GM12891 (cell line): ENCODE measurements around the gene NECTIN1.

Experiments used
- POLR2A ChIP-seq: IDR thresholded peaks from 2 replicates; pipeline ENCODE4 v1.6.1; 2011; ENCODE audit warnings: low read depth, low read length, control low read depth
- POLR2AphosphoS5 ChIP-seq: IDR thresholded peaks from 2 replicates; pipeline ENCODE4 v1.6.1; 2011; ENCODE audit warnings: low read depth, low read length, control low read depth

DNA sequence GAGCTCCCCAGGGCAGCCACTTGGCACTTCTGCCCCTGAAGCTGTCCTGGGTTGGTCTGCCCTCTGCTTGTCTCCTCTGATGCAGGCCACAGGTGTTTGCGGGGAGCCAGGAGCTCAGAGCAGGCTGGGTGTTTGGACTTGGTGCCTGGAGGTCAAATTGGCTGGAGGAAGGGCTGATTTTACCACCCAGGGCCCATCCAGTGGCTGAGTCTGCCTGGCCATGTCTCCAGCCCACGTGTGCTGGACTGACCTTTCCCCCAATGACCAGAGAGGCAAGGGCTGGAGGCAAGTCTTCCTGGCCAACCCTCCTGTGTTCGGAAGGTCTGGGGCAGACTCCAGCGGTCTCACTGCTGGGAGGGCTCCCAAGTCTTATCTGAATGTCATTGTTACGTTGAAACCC is 84.0 kb downstream of the NECTIN1 start:
- TF ChIP-seq POLR2A = no peak
- TF ChIP-seq POLR2AphosphoS5 = no peak
